DND-41 (cell line): Measurements from ENCODE around the gene COX7A2L.

Source experiments
- EZH2 ChIP-seq: IDR thresholded peaks from 3 replicates; pipeline ENCODE4 v1.6.1; 2012; ENCODE audit warnings: borderline replicate concordance, low read depth, mild to moderate bottlenecking, moderate library complexity, low read length, inconsistent platforms; ENCODE audit not compliant: severe bottlenecking
- TF ChIP-seq, protein P1 (sequence below): IDR thresholded peaks from 2 replicates; pipeline ENCODE4 v1.5.1; 2012; ENCODE audit warnings: borderline replicate concordance, low read length, moderate library complexity, mild to moderate bottlenecking; ENCODE audit not compliant: poor library complexity, severe bottlenecking; ENCODE audit errors: extremely low read depth

GRCh38 chr2:42345986-42346385 lies 15.0 kb downstream of the COX7A2L start:
- TF ChIP-seq EZH2, result no peak
- TF ChIP-seq, protein P1, sequence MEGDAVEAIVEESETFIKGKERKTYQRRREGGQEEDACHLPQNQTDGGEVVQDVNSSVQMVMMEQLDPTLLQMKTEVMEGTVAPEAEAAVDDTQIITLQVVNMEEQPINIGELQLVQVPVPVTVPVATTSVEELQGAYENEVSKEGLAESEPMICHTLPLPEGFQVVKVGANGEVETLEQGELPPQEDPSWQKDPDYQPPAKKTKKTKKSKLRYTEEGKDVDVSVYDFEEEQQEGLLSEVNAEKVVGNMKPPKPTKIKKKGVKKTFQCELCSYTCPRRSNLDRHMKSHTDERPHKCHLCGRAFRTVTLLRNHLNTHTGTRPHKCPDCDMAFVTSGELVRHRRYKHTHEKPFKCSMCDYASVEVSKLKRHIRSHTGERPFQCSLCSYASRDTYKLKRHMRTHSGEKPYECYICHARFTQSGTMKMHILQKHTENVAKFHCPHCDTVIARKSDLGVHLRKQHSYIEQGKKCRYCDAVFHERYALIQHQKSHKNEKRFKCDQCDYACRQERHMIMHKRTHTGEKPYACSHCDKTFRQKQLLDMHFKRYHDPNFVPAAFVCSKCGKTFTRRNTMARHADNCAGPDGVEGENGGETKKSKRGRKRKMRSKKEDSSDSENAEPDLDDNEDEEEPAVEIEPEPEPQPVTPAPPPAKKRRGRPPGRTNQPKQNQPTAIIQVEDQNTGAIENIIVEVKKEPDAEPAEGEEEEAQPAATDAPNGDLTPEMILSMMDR, result no peak
